GM19099 (cell line): ENCODE measurements around the gene TTYH3.

Experiments used
- POLR2A ChIP-seq: IDR thresholded peaks from 3 replicates; pipeline ENCODE4 v1.6.1; 2011; ENCODE audit warnings: low read depth; ENCODE audit not compliant: insufficient read length; ENCODE audit errors: extremely low read depth

The TTYH3 gene

GRCh38 chr7:2622869-2623697 is 8.7 kb upstream of the TTYH3 start:
- no peak for TF ChIP-seq POLR2A

GRCh38 chr7:2623698-2624014 is 8.1 kb upstream of the TTYH3 start:
- TF ChIP-seq POLR2A: no peak

GRCh38 chr7:2624293-2624886 is 7.4 kb upstream of the TTYH3 start:
- TF ChIP-seq POLR2A: no peak

- no peak for TF ChIP-seq POLR2A
Observed at GRCh38 chr7:2626498-2627117, 5.2 kb upstream of the TTYH3 start.

GRCh38 chr7:2627258-2628129 is 4.3 kb upstream of the TTYH3 start:
- no peak for TF ChIP-seq POLR2A

GRCh38 chr7:2628130-2628482 is 3.7 kb upstream of the TTYH3 start:
- no peak for TF ChIP-seq POLR2A

- no peak for TF ChIP-seq POLR2A
Observed at GRCh38 chr7:2628891-2629290, 2.9 kb upstream of the TTYH3 start.

- no peak for TF ChIP-seq POLR2A
Observed at GRCh38 chr7:2629746-2630681, 1.8 kb upstream of the TTYH3 start.

- no peak for TF ChIP-seq POLR2A
Observed at GRCh38 chr7:2632733-2633537, 1.1 kb downstream of the TTYH3 start.

GRCh38 chr7:2633538-2634266 is 1.9 kb downstream of the TTYH3 start:
- TF ChIP-seq POLR2A: peak; percentile 30

GRCh38 chr7:2634267-2635145 is 2.7 kb downstream of the TTYH3 start:
- no peak for TF ChIP-seq POLR2A

- TF ChIP-seq POLR2A: no peak
Observed at GRCh38 chr7:2635148-2635668, 3.4 kb downstream of the TTYH3 start.
